ENCODE data around the gene GOLGA8S.
"Not testable (repeated sequence)": the region's sequence is repeated elsewhere in the genome, so short reads cannot be mapped to it uniquely, and the experiment has no call there.

DNA sequence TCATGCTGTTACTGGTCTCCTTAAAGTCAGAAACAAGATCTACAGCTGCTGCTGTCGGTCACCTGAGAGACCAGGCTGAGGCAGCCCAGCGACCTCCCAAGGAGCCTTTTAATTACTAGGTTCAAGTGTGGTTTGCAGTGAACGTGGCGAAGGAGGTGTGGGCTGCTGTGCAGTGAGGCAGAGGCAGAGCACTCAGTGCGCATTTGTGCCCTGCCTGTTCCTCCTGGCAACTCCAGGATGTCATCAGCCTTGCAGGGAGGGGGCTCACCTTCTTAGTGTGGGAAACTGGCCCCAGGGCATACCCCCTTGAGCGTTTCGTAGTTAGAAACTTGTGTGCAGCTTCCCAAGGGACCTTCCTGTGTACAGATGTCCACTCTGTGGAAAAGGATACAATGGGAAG lies 26.6 kb downstream of the GOLGA8S start:
- not testable (repeated sequence) for TF ChIP-seq SP1, ARNT (IDR thresholded peaks at IDR 0.05)
